ENCODE results near the gene SP7. TPM values are rescaled to one million over a fixed set of nuclear protein-coding genes. Genes with fewer than 3 reads are reported as not detected.
"Not testable (repeated sequence)": the region's sequence is repeated elsewhere in the genome, so short reads cannot be mapped to it uniquely, and the experiment has no call there.

Gene SP7
- total RNA-seq, 2 experiments from 2014 or later = not detected

GRCh38 chr12:53343449-53343848 lies 7.3 kb upstream of the SP7 start:
- Mint-ChIP-seq H3K9me3 (no peaks in the 10 kb centered on the region), H3K27me3 (peaks cover 19% of the 10 kb centered on the region), H3K4me1 (peaks cover 15% of the 10 kb centered on the region), H3K4me3 (peak overlapping the region; percentile 1), H3K27ac (no peak overlapping the region), H3K36me3 (no peaks in the 10 kb centered on the region)
- no peak for ATAC-seq (ENCODE audit: low read depth)
- POLR2A ChIA-PET = interaction anchor here (4.5 kb wide), 1 partner anchor 18 kb away, joined by 63 read pairs; no protein-coding TSS in a partner anchor
- DNase-seq = no peak

- peaks cover 48% of the 10 kb centered on the region for H3K27me3 Mint-ChIP-seq
- peaks cover 26% of the 10 kb centered on the region for H3K4me1 Mint-ChIP-seq
- no peak overlapping the region for H3K4me3 Mint-ChIP-seq
- POLR2A ChIA-PET = interaction anchor here (1.0 kb wide), 1 partner anchor 160 kb away, joined by 4 read pairs; the partner anchor contains the start of gene TARBP2
- ATAC-seq (ENCODE audit: low read depth) (no peak), DNase-seq (no peak)
- no peaks in the 10 kb centered on the region for H3K9me3 Mint-ChIP-seq
- H3K27ac Mint-ChIP-seq = no peak overlapping the region
- no peaks in the 10 kb centered on the region for H3K36me3 Mint-ChIP-seq
Measured at GRCh38 chr12:53340398-53340797, 4.2 kb upstream of the SP7 start.

- H3K4me1 Mint-ChIP-seq = peaks cover 19% of the 10 kb centered on the region
- POLR2A ChIA-PET = no interaction called here
Measured at GRCh38 chr12:53338916-53339315, 2.8 kb upstream of the SP7 start.

GRCh38 chr12:53338017-53338416 lies 1.9 kb upstream of the SP7 start:
- Mint-ChIP-seq H3K27ac (peak overlapping the region; percentile 23), H3K27me3 (peaks cover 63% of the 10 kb centered on the region), H3K4me1 (peaks cover 17% of the 10 kb centered on the region), H3K9me3 (no peaks in the 10 kb centered on the region), H3K4me3 (no peak overlapping the region), H3K36me3 (no peaks in the 10 kb centered on the region)
- DNase-seq = no peak
- peak; percentile 29 for ATAC-seq (ENCODE audit: low read depth)
- POLR2A ChIA-PET = no interaction called here

More at GRCh38 chr12:53338916-53339315, 2.8 kb upstream of the SP7 start:
- ATAC-seq (ENCODE audit: low read depth) = no peak
- Mint-ChIP-seq H3K27me3 (peaks cover 61% of the 10 kb centered on the region), H3K9me3 (no peaks in the 10 kb centered on the region), H3K4me3 (no peak overlapping the region), H3K27ac (no peak overlapping the region), H3K36me3 (no peaks in the 10 kb centered on the region)
- DNase-seq = no peak

GRCh38 chr12:53334822-53335221 lies 1.3 kb downstream of the SP7 start:
- Mint-ChIP-seq H3K4me3 (no peak overlapping the region), H3K27me3 (peaks cover 66% of the 10 kb centered on the region), H3K36me3 (no peaks in the 10 kb centered on the region), H3K27ac (no peak overlapping the region), H3K9me3 (no peaks in the 10 kb centered on the region), H3K4me1 (peaks cover 19% of the 10 kb centered on the region)
- ATAC-seq (ENCODE audit: low read depth) = no peak
- POLR2A ChIA-PET = interaction anchor here (0.8 to 0.9 kb wide), 2 partner anchors 10 to 13 kb away, joined by 3 to 5 read pairs; partner anchors contain the start of gene AAAS
- no peak for DNase-seq

- Mint-ChIP-seq H3K27ac (no peak overlapping the region), H3K27me3 (peaks cover 66% of the 10 kb centered on the region), H3K9me3 (no peaks in the 10 kb centered on the region), H3K36me3 (no peaks in the 10 kb centered on the region), H3K4me1 (peaks cover 19% of the 10 kb centered on the region), H3K4me3 (no peak overlapping the region)
- POLR2A ChIA-PET = no interaction called here
- DNase-seq (no peak), ATAC-seq (ENCODE audit: low read depth) (no peak)
Measured at GRCh38 chr12:53333845-53334244, 2.3 kb downstream of the SP7 start.

- peak overlapping the region; percentile 58 for H3K27ac Mint-ChIP-seq
- ATAC-seq (ENCODE audit: low read depth) (no peak), DNase-seq (no peak)
- H3K27me3 Mint-ChIP-seq = peaks cover 60% of the 10 kb centered on the region
- H3K4me3 Mint-ChIP-seq = no peak overlapping the region
- H3K4me1 Mint-ChIP-seq = peaks cover 18% of the 10 kb centered on the region
- H3K36me3 Mint-ChIP-seq = no peaks in the 10 kb centered on the region
- POLR2A ChIA-PET = no interaction called here
- H3K9me3 Mint-ChIP-seq = no peaks in the 10 kb centered on the region
Measured at GRCh38 chr12:53333289-53333688, 2.9 kb downstream of the SP7 start.

GRCh38 chr12:53332744-53333143 lies 3.4 kb downstream of the SP7 start:
- no peaks in the 10 kb centered on the region for H3K36me3 Mint-ChIP-seq
- DNase-seq (no peak), ATAC-seq (ENCODE audit: low read depth) (no peak)
- H3K4me3 Mint-ChIP-seq = no peak overlapping the region
- peaks cover 58% of the 10 kb centered on the region for H3K27me3 Mint-ChIP-seq
- peaks cover 15% of the 10 kb centered on the region for H3K4me1 Mint-ChIP-seq
- POLR2A ChIA-PET = no interaction called here
- H3K27ac Mint-ChIP-seq = peak overlapping the region; percentile 10
- H3K9me3 Mint-ChIP-seq = no peaks in the 10 kb centered on the region

GRCh38 chr12:53332339-53332738 lies 3.8 kb downstream of the SP7 start:
- H3K36me3 Mint-ChIP-seq; H3K4me3 Mint-ChIP-seq; H3K9me3 Mint-ChIP-seq; DNase-seq; ATAC-seq (ENCODE audit: low read depth); POLR2A ChIA-PET: not testable (repeated sequence)
- peaks cover 58% of the 10 kb centered on the region for H3K27me3 Mint-ChIP-seq
- peak overlapping the region; percentile 10 for H3K27ac Mint-ChIP-seq
- peaks cover 17% of the 10 kb centered on the region for H3K4me1 Mint-ChIP-seq

GRCh38 chr12:53330671-53331070 lies 5.5 kb downstream of the SP7 start:
- POLR2A ChIA-PET = interaction anchor here (0.7 kb wide), 1 partner anchor 112 kb away, joined by 5 read pairs; no protein-coding TSS in a partner anchor
- no peaks in the 10 kb centered on the region for H3K36me3 Mint-ChIP-seq

GRCh38 chr12:53328043-53328435 lies 8.1 kb downstream of the SP7 start:
- Mint-ChIP-seq H3K4me3 (no peak overlapping the region), H3K27me3 (peaks cover 32% of the 10 kb centered on the region), H3K27ac (no peak overlapping the region), H3K9me3 (no peaks in the 10 kb centered on the region), H3K36me3 (no peaks in the 10 kb centered on the region), H3K4me1 (peaks cover 10% of the 10 kb centered on the region)
- ATAC-seq (ENCODE audit: low read depth) (no peak), DNase-seq (no peak)
- POLR2A ChIA-PET = interaction anchor here (5.0 kb wide), 1 partner anchor 17 kb away, joined by 63 read pairs; no protein-coding TSS in a partner anchor

More at GRCh38 chr12:53330671-53331070, 5.5 kb downstream of the SP7 start:
- Mint-ChIP-seq H3K27ac (no peak overlapping the region), H3K9me3 (no peaks in the 10 kb centered on the region), H3K4me3 (no peak overlapping the region), H3K27me3 (peaks cover 50% of the 10 kb centered on the region), H3K4me1 (peaks cover 11% of the 10 kb centered on the region)
- ATAC-seq (ENCODE audit: low read depth) (no peak), DNase-seq (no peak)

- Mint-ChIP-seq H3K9me3 (no peaks in the 10 kb centered on the region), H3K4me3 (no peak overlapping the region)
Measured at GRCh38 chr12:53327435-53328042, 8.6 kb downstream of the SP7 start.

GRCh38 chr12:53326460-53327185 lies 9.5 kb downstream of the SP7 start:
- Mint-ChIP-seq H3K4me3 (peak overlapping the region; percentile 79), H3K27ac (no peak overlapping the region), H3K9me3 (no peaks in the 10 kb centered on the region), H3K27me3 (peaks cover 25% of the 10 kb centered on the region), H3K36me3 (no peaks in the 10 kb centered on the region), H3K4me1 (peaks cover 12% of the 10 kb centered on the region)
- POLR2A ChIA-PET = interaction anchor here (1.1 to 5.0 kb wide), 3 partner anchors 18 to 119 kb away, joined by 4 to 63 read pairs (median 4); partner anchors contain the start of genes ITGB7 and MYG1
- DNase-seq = no peak
- no peak for ATAC-seq (ENCODE audit: low read depth)

More at GRCh38 chr12:53327435-53328042, 8.6 kb downstream of the SP7 start:
- no peak for ATAC-seq (ENCODE audit: low read depth)
- POLR2A ChIA-PET = interaction anchor here (1.1 to 5.0 kb wide), 2 partner anchors 17 to 28 kb away, joined by 4 to 63 read pairs; partner anchors contain the start of gene MYG1
- H3K27ac Mint-ChIP-seq = peak overlapping the region; percentile 57
- H3K27me3 Mint-ChIP-seq = peaks cover 32% of the 10 kb centered on the region
- peaks cover 12% of the 10 kb centered on the region for H3K4me1 Mint-ChIP-seq
- no peaks in the 10 kb centered on the region for H3K36me3 Mint-ChIP-seq
- no peak for DNase-seq
